D721Med (cell line): ENCODE measurements around the gene OR1J4.

Experiments
- DNase-seq: peaks from one replicate; pipeline ENCODE4 v3.0.0; 2011; ENCODE audit warnings: low spot score; ENCODE audit not compliant: insufficient read length
- FAIRE-seq: peaks from 2 replicates; lab custom pipeline; 2011; peaks lifted over from hg19 to GRCh38; lab: Jason Lieb, UNC
- TF ChIP-seq, protein P1 (sequence below): IDR thresholded peaks from 2 replicates; pipeline ENCODE4 v1.5.1; 2012; ENCODE audit warnings: mild to moderate bottlenecking, control low read depth; ENCODE audit not compliant: insufficient read depth; ENCODE audit errors: missing control alignments

OR1J4 gene

DNA sequence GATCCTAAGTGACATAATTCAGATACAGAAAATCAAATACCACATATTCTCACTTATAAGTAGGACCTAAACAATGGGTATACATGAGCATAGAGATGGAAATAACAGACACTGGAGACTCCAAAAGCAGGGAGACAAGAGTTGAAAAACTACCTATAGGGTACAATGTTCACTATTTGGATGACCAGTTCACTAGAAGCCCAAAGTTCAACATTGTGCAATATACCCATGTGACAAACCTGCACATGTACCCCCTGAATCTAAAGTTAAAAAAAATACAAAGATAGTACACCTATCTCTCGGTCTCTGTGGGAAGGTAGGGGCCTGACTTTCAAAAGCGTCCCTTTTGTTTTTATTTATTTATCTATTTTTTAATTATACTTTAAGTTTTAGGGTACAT lies 19.8 kb downstream of the OR1J4 start:
- FAIRE-seq (no peak), DNase-seq (no peak)
- TF ChIP-seq, protein P1, sequence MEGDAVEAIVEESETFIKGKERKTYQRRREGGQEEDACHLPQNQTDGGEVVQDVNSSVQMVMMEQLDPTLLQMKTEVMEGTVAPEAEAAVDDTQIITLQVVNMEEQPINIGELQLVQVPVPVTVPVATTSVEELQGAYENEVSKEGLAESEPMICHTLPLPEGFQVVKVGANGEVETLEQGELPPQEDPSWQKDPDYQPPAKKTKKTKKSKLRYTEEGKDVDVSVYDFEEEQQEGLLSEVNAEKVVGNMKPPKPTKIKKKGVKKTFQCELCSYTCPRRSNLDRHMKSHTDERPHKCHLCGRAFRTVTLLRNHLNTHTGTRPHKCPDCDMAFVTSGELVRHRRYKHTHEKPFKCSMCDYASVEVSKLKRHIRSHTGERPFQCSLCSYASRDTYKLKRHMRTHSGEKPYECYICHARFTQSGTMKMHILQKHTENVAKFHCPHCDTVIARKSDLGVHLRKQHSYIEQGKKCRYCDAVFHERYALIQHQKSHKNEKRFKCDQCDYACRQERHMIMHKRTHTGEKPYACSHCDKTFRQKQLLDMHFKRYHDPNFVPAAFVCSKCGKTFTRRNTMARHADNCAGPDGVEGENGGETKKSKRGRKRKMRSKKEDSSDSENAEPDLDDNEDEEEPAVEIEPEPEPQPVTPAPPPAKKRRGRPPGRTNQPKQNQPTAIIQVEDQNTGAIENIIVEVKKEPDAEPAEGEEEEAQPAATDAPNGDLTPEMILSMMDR = no peak

DNA sequence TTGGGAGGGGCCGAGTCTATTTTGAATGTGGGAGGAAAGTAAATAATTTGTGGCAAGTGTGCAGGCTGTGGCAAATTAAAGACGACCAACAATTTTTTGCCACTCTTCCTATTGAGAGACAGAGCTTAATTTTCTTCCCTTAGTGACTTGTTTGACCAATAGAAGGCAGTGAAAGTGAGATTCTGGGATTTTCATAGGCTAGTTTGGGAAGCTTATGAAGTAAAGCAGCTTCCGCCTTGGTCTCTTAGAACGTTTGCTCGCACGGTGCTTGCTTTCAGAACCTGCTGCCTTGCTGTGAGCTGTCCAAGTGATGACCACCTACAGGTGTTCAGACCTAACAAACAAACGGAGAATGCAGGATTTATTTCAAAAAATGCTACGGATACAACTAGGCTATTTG lies 27.3 kb downstream of the OR1J4 start:
- TF ChIP-seq, protein P1 = no peak
- DNase-seq = no peak
- FAIRE-seq = no peak

- FAIRE-seq (no peak), DNase-seq (no peak)
Observed at GRCh38 chr9:122551371-122551770, 32.4 kb downstream of the OR1J4 start.

DNA sequence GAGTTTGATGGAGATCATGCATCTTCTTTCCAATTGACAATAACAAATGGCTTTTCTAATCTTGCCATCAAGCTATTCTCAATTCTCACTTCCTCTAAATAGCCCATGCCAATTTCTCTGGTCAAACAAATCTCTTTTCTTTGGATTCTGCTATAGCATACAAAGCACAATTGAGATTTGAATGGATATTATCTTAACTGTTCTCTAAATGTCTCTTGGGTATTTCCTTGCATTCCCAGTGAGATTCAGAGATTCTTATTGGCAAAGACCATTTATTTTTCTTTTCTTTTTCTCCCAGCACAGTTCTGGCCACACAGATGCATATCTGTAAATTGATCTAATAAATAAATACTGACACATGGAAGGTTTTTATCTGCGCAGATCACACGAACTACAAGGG lies 33.9 kb downstream of the OR1J4 start, which contains the start of gene OR1N2:
TSS of gene OR1N2 (plus strand) at position 301 of the 400 bp plus-strand sequence. CDS start 100 bp downstream, outside the sequence.
- no peak for FAIRE-seq
- TF ChIP-seq, protein P1 = no peak
- no peak for DNase-seq

More at GRCh38 chr9:122551371-122551770, 32.4 kb downstream of the OR1J4 start:
- TF ChIP-seq, protein P1 = no peak

DNA sequence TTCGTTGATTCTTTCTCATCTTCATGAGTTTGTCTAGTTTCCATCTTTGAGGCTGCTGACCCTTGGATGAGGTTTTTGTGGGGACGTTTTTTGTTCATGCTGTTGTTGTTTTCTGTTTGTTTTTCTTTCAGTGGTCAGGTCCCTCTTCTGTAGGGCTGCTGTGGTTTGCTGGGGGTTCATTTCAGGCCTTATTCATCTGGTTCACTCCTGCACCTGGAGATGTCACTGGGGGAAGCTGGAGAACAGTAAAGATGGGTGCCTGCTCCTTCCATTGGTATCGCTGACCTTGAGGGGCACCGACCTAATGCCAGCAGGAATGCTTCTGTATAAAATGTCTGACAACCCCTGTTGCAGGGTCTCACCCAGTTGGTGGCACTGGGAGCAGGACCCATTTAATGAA lies 42.5 kb downstream of the OR1J4 start:
- FAIRE-seq (no peak), DNase-seq (no peak)
- TF ChIP-seq, protein P1 = no peak

GRCh38 chr9:122562134-122562760 lies 43.3 kb downstream of the OR1J4 start:
- FAIRE-seq = no peak
- TF ChIP-seq, protein P1 = no peak
- DNase-seq = no peak

- TF ChIP-seq, protein P1 = no peak
- FAIRE-seq = no peak
- DNase-seq = no peak
Observed at GRCh38 chr9:122567901-122568300, 49.0 kb downstream of the OR1J4 start.
